Measurements from ENCODE around the gene DBNDD2. TPM values are rescaled to one million over a fixed set of nuclear protein-coding genes. Genes with fewer than 3 reads are reported as not detected.

DBNDD2 gene
- total RNA-seq, 4 donors from 2014 or later, result 53.2 to 115 (median 72.5) TPM

DNA sequence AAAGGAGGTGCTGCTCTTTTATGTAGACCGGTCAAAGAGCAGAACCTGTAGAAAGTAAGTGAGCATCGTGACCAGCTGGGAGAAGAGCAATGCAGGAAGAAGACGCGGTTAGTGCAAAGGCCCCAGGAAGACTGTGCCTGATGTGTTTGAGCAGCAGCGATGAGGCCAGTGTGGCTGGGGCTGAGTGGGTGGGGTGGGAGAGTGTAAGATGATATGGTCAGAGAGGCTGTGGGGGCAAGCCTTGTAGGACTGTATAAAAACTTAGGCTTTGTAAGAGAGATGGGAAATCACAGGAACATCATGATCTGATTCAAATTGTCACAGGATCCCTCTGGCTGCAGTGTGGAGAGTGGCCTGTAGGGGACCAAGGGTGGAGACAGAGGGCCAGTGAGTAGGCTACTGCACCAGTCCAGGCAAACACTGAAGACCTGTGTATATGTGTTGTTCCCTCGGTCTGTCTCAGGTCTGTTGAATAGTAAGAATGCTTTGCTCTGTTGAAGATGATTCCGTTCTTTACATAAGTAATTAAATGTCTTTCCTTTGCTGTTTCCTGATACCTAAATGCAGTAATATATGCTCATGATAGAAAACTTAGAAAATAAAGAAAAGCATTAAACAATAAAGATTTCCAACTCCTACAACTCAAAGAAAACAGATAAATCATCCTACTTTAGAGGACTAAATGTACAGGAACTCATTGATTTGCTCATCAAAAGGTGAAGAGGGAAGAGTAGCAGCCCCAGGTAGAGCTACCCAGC lies 37.9 kb downstream of the DBNDD2 start:
- no peak for TF ChIP-seq POLR2A (IDR thresholded peaks at IDR 0.05)
- TF ChIP-seq, protein P1, sequence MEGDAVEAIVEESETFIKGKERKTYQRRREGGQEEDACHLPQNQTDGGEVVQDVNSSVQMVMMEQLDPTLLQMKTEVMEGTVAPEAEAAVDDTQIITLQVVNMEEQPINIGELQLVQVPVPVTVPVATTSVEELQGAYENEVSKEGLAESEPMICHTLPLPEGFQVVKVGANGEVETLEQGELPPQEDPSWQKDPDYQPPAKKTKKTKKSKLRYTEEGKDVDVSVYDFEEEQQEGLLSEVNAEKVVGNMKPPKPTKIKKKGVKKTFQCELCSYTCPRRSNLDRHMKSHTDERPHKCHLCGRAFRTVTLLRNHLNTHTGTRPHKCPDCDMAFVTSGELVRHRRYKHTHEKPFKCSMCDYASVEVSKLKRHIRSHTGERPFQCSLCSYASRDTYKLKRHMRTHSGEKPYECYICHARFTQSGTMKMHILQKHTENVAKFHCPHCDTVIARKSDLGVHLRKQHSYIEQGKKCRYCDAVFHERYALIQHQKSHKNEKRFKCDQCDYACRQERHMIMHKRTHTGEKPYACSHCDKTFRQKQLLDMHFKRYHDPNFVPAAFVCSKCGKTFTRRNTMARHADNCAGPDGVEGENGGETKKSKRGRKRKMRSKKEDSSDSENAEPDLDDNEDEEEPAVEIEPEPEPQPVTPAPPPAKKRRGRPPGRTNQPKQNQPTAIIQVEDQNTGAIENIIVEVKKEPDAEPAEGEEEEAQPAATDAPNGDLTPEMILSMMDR (IDR thresholded peaks at IDR 0.05), result no peak
- 72 to 73% methylated on average over 7 of the region's 7 CpGs for WGBS, 2 donors
- no peak overlapping the region for H3K4me3 ChIP-seq (ENCODE audit: low read depth, poor library complexity, severe bottlenecking)
- no peak for DNase-seq (ENCODE audit: low spot score in 2 of 2)
- intact Hi-C loops (cut with DNase I; ENCODE audit: low total_unique reads), result no loop called here

DNA sequence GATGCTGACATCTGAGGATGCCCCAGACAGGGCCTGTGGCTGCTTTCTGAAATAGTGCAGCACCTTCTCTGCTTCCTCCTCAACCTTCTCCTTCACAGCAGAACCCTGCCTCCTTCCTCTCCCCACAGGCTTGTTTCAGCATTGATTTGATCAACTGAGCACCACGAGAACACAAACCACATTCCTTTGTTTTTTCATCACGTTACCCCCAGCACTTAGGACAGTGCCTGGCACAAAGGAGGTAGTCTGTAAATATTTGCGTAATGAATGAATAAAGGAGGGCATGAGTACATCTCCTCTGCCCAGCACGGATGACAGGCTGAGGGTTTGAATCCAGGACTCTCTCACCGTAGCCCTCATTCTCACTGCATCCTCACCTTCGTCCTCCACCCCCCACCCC lies 40.2 kb downstream of the DBNDD2 start:
- H3K4me3 ChIP-seq (ENCODE audit: low read depth, poor library complexity, severe bottlenecking), result no peak overlapping the region
- 60 to 63% methylated on average over 6 of the region's 6 CpGs for whole genome bisulfite sequencing, 2 donors
- no peak for DNase-seq (ENCODE audit: low spot score in 2 of 2)
- TF ChIP-seq, protein P1 (IDR thresholded peaks at IDR 0.05), result no peak
- no peak for TF ChIP-seq POLR2A (IDR thresholded peaks at IDR 0.05)
- intact Hi-C loops (cut with DNase I; ENCODE audit: low total_unique reads), result no loop called here

DNA sequence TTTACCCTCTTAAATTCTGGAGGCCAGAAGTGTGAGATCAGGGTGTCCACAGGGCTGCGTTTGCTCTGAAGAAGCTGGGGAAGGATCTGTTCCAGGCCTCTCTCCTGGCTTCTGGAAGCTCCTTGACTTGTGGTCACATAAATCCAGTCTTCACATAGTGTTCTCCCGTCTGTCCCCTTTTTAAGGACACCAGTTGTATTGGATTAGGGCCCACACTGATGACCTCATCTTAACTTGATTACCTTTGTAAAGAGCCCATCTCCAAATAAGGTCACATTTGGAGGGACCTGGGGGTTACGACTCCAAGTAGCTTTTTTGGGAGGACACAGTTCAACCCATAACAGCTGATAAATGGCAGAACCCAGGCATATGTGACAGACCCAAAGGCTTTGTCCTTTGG lies 41.4 kb downstream of the DBNDD2 start:
- no peak for DNase-seq (ENCODE audit: low spot score in 2 of 2)
- no peak overlapping the region for H3K4me3 ChIP-seq (ENCODE audit: low read depth, poor library complexity, severe bottlenecking)
- TF ChIP-seq POLR2A (IDR thresholded peaks at IDR 0.05), result no peak
- TF ChIP-seq, protein P1 (IDR thresholded peaks at IDR 0.05), result no peak
- 76 to 82% methylated on average over 3 of the region's 3 CpGs for WGBS, 2 donors
- intact Hi-C loops (cut with DNase I; ENCODE audit: low total_unique reads), result no loop called here

DNA sequence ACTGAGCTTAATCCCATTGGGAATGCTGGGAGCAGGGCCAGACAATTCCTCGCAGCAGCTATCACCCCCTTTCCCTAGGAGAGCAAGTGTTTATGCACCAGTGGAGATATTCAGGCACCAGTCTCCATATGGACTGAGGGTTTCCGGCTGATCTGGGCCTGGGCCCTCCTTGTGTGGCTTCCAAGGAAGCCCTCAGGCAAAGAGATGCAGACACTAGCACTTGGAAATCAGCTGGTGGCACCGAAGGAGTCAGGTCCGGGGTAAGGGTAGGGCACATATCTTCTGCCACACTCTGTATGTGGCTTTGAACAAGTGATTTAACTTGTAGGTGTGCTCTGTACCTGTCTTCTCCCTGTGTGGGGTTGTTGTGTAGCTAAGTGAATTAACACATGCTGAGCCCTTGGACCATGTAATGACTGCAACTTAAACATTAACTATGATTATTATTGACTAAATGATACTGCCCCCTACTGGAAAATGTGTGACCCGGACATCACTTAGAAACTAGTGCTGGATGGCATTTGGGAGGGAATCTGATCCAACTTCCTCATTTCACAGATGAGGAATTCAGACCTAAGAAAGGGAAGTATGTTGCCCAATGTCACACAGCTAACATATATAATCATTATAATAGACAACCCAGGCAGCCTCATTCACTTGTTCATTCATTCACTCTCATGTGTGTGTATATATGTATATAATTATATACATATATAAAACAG lies 42.2 kb downstream of the DBNDD2 start:
- H3K4me3 ChIP-seq (ENCODE audit: low read depth, poor library complexity, severe bottlenecking), result no peak overlapping the region
- TF ChIP-seq, protein P1 (IDR thresholded peaks at IDR 0.05), result peak in 1 of 3 donors; percentile 26
- TF ChIP-seq POLR2A (IDR thresholded peaks at IDR 0.05), result no peak
- DNase-seq (ENCODE audit: low spot score in 2 of 2), result no peak
- intact Hi-C loops (cut with DNase I; ENCODE audit: low total_unique reads), result no loop called here
- 65 to 66% methylated on average over 5 of the region's 5 CpGs for WGBS, 2 donors

DNA sequence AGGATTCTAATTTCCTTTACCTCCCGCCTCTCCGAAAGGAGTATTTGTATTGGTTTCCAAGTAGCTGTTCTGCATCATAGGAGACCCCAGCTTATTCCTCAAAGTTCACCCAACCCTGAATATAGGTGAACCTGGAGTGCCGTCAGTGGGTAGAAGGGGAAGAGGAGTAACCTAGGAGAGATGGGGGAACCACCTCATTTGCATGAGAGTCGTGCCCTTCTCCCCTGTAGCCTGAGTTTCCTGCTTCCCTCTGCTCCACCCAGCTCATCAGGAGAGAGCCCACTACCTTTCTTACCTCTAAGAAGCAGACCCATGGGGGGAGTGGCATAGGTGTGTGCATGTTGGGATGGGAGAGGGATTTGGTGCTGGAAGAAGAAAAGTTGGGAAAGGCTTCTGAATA lies 44.1 kb downstream of the DBNDD2 start:
- DNase-seq (ENCODE audit: low spot score in 2 of 2), result no peak
- 66 to 70% methylated on average over 4 of the region's 4 CpGs for WGBS, 2 donors
- intact Hi-C loops (cut with DNase I; ENCODE audit: low total_unique reads), result no loop called here
- no peak overlapping the region for H3K4me3 ChIP-seq (ENCODE audit: low read depth, poor library complexity, severe bottlenecking)
- no peak for TF ChIP-seq POLR2A (IDR thresholded peaks at IDR 0.05)
- TF ChIP-seq, protein P1 (IDR thresholded peaks at IDR 0.05), result no peak
